Measurements from ENCODE around the gene ZNF565. TPM values are rescaled to one million over a fixed set of nuclear protein-coding genes. Genes with fewer than 3 reads are reported as not detected.

The ZNF565 gene
- total and polyA plus RNA-seq, 10 of the 15 experiments (the other 5 are each of a cell fraction or from before 2014, with no cell fraction given), result 0.72 to 2.2 (median 1.8) TPM

GRCh38 chr19:36142496-36142895, 72.0 kb downstream of the ZNF565 start:
- Histone ChIP-seq H3K36me3 (ENCODE audit: control insufficient read depth in 2 of 2, insufficient read depth in 2 of 2, low read length in 1 of 2) (peaks cover 11 to 17% of the 10 kb centered on the region in 2 experiments; a peak in 3 of 4 replicates), H3K27me3 (replicated peaks in 1 of 2; ENCODE audit: control insufficient read depth in 2 of 2, insufficient read depth in 2 of 2, low read length in 1 of 2) (no peaks in the 10 kb centered on the region), H3K79me2 (ENCODE audit: control insufficient read depth, insufficient read depth, low read length) (peaks cover 16% of the 10 kb centered on the region), H4K20me1 (ENCODE audit: control insufficient read depth, insufficient read depth) (peaks cover 6% of the 10 kb centered on the region), H3K4me2 (ENCODE audit: control insufficient read depth, insufficient read depth) (no peak overlapping the region), H3K9ac (ENCODE audit: control insufficient read depth, insufficient read depth, low read length) (no peak overlapping the region), H2AFZ (ENCODE audit: control insufficient read depth, low read depth, low read length) (no peak overlapping the region), H3K27ac (ENCODE audit: control insufficient read depth, insufficient read depth) (no peak overlapping the region), H3K4me1 (ENCODE audit: control insufficient read depth, insufficient read depth, low read length) (peaks cover 6% of the 10 kb centered on the region; the same call in 1 of the 2 replicates), H3K9me3 (replicated peaks; ENCODE audit: control insufficient read depth, insufficient read depth, low read length) (no peaks in the 10 kb centered on the region), H3K4me3 (no peak overlapping the region)
- POLR2A ChIA-PET, result no interaction called here
- ATAC-seq, result no peak
- RAD21 ChIA-PET (ENCODE audit: unreplicated experiment), result no interaction called here
- DNase-seq (ENCODE audit: low read depth, low spot score), result no peak
- in situ Hi-C loops (cut with MboI) (no loop called here), intact Hi-C loops (cut with micrococcal nuclease; ENCODE audit: unreplicated experiment) (no loop called here)
- WGBS (ENCODE audit: insufficient coverage, insufficient replicate concordance, low lambda C conversion rate, missing lambda C conversion rate), result 96% methylated on average over 9 of the region's 9 CpGs
- SMC1A ChIA-PET (ENCODE audit: uncharacterized antibody, unreplicated experiment), result no interaction called here
- TF ChIP-seq USF1 (IDR thresholded peaks at IDR 0.05; ENCODE audit: borderline replicate concordance, extremely low read length, insufficient read depth, low read depth, low read length), result no peak
- no peak for TF ChIP-seq E2F8 (IDR thresholded peaks at IDR 0.05; ENCODE audit: low read depth, partially characterized antibody)
- no peak for TF ChIP-seq MTA2 (IDR thresholded peaks at IDR 0.05; ENCODE audit: low read depth)
- no peak for TF ChIP-seq SIN3A (IDR thresholded peaks at IDR 0.05; ENCODE audit: low read depth, low read length)
- no peak for TF ChIP-seq ZZZ3 (IDR thresholded peaks at IDR 0.05; ENCODE audit: control insufficient read depth, insufficient read length, low read depth)
- TF ChIP-seq TAF1 (IDR thresholded peaks at IDR 0.05; ENCODE audit: borderline replicate concordance, low read depth, low read length), result no peak
- TF ChIP-seq CHD4 (IDR thresholded peaks at IDR 0.05), result no peak
- TF ChIP-seq ZNF384 (IDR thresholded peaks at IDR 0.05; ENCODE audit: borderline replicate concordance, low read depth, low read length), result no peak
- TF ChIP-seq MYB (IDR thresholded peaks at IDR 0.05; ENCODE audit: borderline replicate concordance, low read depth, low read length), result no peak
- TF ChIP-seq FOXM1 (IDR thresholded peaks at IDR 0.05; ENCODE audit: low read depth, low read length), result no peak
- TF ChIP-seq FOXK2 (IDR thresholded peaks at IDR 0.05), result no peak
- no peak for TF ChIP-seq YBX1 (IDR thresholded peaks at IDR 0.05)
- no peak for TF ChIP-seq PRDM15 (CRISPR knock-in tag; IDR thresholded peaks at IDR 0.05)
- BruUV-seq (replicated peaks), result no TSS peak
- FAIRE-seq, result no peak
- CTCF ChIA-PET, result no interaction called here
